ENCODE measurements around the gene C10orf67.

C10orf67 gene

GRCh38 chr10:23345861-23346260 is 1.3 kb upstream of the C10orf67 start:
- TF ChIP-seq ZNF274 (IDR thresholded peaks at IDR 0.05; ENCODE audit: low read depth, low read length) = no peak
- no peak overlapping the region for H3K4me3 ChIP-seq (ENCODE audit: low read length)

GRCh38 chr10:23343591-23344240 is 881 bp downstream of the C10orf67 start:
- no peak for TF ChIP-seq ZNF274 (IDR thresholded peaks at IDR 0.05; ENCODE audit: low read depth, low read length)

GRCh38 chr10:23342213-23342884 is 2.2 kb downstream of the C10orf67 start:
- no peak overlapping the region for H3K4me3 ChIP-seq (ENCODE audit: low read length)
- no peak for TF ChIP-seq ZNF274 (IDR thresholded peaks at IDR 0.05; ENCODE audit: low read depth, low read length)

More at GRCh38 chr10:23343591-23344240, 881 bp downstream of the C10orf67 start:
- H3K4me3 ChIP-seq (ENCODE audit: low read length) = peak overlapping the region; percentile 7; the same call in 1 of the 2 replicates

- no peak overlapping the region for H3K4me3 ChIP-seq (ENCODE audit: low read length)
- no peak for TF ChIP-seq ZNF274 (IDR thresholded peaks at IDR 0.05; ENCODE audit: low read depth, low read length)
These were observed 3.6 kb downstream of the C10orf67 start for GRCh38 chr10:23341004-23341403.

GRCh38 chr10:23340354-23340753 is 4.2 kb downstream of the C10orf67 start:
- H3K4me3 ChIP-seq (ENCODE audit: low read length) = no peak overlapping the region

GRCh38 chr10:23338886-23339285 is 5.7 kb downstream of the C10orf67 start:
- no peak for TF ChIP-seq ZNF274 (IDR thresholded peaks at IDR 0.05; ENCODE audit: low read depth, low read length)
- no peak overlapping the region for H3K4me3 ChIP-seq (ENCODE audit: low read length)

More at GRCh38 chr10:23340354-23340753, 4.2 kb downstream of the C10orf67 start:
- TF ChIP-seq ZNF274 (IDR thresholded peaks at IDR 0.05; ENCODE audit: low read depth, low read length) = no peak

- H3K4me3 ChIP-seq (ENCODE audit: low read length) = no peak overlapping the region
- no peak for TF ChIP-seq ZNF274 (IDR thresholded peaks at IDR 0.05; ENCODE audit: low read depth, low read length)
These were observed 6.3 kb downstream of the C10orf67 start for GRCh38 chr10:23338155-23338828.

- no peak overlapping the region for H3K4me3 ChIP-seq (ENCODE audit: low read length)
- TF ChIP-seq ZNF274 (IDR thresholded peaks at IDR 0.05; ENCODE audit: low read depth, low read length) = no peak
These were observed 7.0 kb downstream of the C10orf67 start for GRCh38 chr10:23337616-23338015.

- TF ChIP-seq ZNF274 (IDR thresholded peaks at IDR 0.05; ENCODE audit: low read depth, low read length) = no peak
- no peak overlapping the region for H3K4me3 ChIP-seq (ENCODE audit: low read length)
These were observed 12.9 kb downstream of the C10orf67 start for GRCh38 chr10:23331567-23332301.

- no peak overlapping the region for H3K4me3 ChIP-seq (ENCODE audit: low read length)
- no peak for TF ChIP-seq ZNF274 (IDR thresholded peaks at IDR 0.05; ENCODE audit: low read depth, low read length)
These were observed 13.6 kb downstream of the C10orf67 start for GRCh38 chr10:23330948-23331347.

- no peak overlapping the region for H3K4me3 ChIP-seq (ENCODE audit: low read length)
- no peak for TF ChIP-seq ZNF274 (IDR thresholded peaks at IDR 0.05; ENCODE audit: low read depth, low read length)
These were observed 17.9 kb downstream of the C10orf67 start for GRCh38 chr10:23326544-23327307.

- no peak for TF ChIP-seq ZNF274 (IDR thresholded peaks at IDR 0.05; ENCODE audit: low read depth, low read length)
These were observed 19.5 kb downstream of the C10orf67 start for GRCh38 chr10:23325132-23325531.

GRCh38 chr10:23324351-23324750 is 20.2 kb downstream of the C10orf67 start:
- no peak for TF ChIP-seq ZNF274 (IDR thresholded peaks at IDR 0.05; ENCODE audit: low read depth, low read length)
- H3K4me3 ChIP-seq (ENCODE audit: low read length) = no peak overlapping the region

More at GRCh38 chr10:23325132-23325531, 19.5 kb downstream of the C10orf67 start:
- H3K4me3 ChIP-seq (ENCODE audit: low read length) = no peak overlapping the region
